ENCODE measurements around the gene RHBDD1.

Gene RHBDD1

DNA sequence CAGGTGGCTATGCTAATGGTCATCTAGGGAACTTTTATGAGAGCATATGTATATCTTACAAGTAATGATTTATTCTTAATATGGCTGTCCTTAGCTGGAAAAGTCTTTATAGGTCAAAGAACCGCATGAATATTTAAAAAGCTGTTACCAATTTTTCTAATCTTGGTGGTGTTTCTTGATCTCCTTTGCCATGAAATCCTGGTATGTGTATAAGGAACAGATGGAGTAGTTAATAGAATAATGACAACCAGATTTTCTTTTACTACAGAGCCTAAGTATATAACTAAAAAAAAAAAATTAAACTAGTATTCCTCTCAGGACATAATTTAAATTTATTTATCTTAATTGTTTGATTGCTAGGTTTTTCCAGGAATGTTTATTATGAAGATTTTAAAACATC, 74.5 kb downstream of the RHBDD1 start:
- H3K27ac ChIP-seq (ENCODE audit: low read length), result no peak overlapping the region
- no peak overlapping the region for H3K4me3 ChIP-seq (ENCODE audit: low read length)
- no peaks in the 10 kb centered on the region for H3K9me3 ChIP-seq (ENCODE audit: control insufficient read depth, insufficient read depth, low read length)
- WGBS (ENCODE audit: insufficient coverage, insufficient read length), result no CpG with 5 or more reads among the region's 1 CpG
- no peak for DNase-seq (ENCODE audit: low read depth, low spot score)
- no peaks in the 10 kb centered on the region for H3K36me3 ChIP-seq (ENCODE audit: control insufficient read depth, insufficient read depth, low read length)
- no peaks in the 10 kb centered on the region for H3K27me3 ChIP-seq (ENCODE audit: control insufficient read depth, insufficient read depth, low read length)
- H3K4me1 ChIP-seq (ENCODE audit: control insufficient read depth, insufficient read depth, low read length), result no peaks in the 10 kb centered on the region

- no CpG with 5 or more reads among the region's 3 CpGs for WGBS (ENCODE audit: insufficient coverage, insufficient read length)
- Histone ChIP-seq H3K4me3 (ENCODE audit: low read length) (no peak overlapping the region), H3K9me3 (ENCODE audit: control insufficient read depth, insufficient read depth, low read length) (no peaks in the 10 kb centered on the region), H3K27me3 (ENCODE audit: control insufficient read depth, insufficient read depth, low read length) (no peaks in the 10 kb centered on the region), H3K36me3 (ENCODE audit: control insufficient read depth, insufficient read depth, low read length) (no peaks in the 10 kb centered on the region), H3K4me1 (ENCODE audit: control insufficient read depth, insufficient read depth, low read length) (no peaks in the 10 kb centered on the region), H3K27ac (ENCODE audit: low read length) (no peak overlapping the region)
- DNase-seq (ENCODE audit: low read depth, low spot score), result no peak
Observed at GRCh38 chr2:226911932-226912331, 76.1 kb downstream of the RHBDD1 start.

DNA sequence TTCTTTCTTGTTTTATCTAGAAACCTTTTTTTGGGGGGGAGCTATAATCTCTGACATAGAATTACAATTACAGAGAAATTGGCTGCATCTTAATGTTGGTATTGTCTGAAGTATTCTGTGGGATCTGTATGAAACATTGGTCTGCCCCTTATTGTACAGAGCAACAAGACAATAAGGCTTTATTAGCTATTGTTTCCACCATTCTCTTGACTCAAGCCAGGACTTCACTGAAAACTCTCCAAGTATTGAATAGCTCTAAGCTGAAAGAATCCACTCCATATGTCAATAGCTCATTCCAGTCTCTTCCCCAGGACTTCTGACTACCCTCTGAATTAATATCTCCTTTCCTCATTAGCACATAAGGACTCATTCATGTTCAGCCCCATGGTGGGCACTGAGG, 77.8 kb downstream of the RHBDD1 start:
- Histone ChIP-seq H3K27ac (ENCODE audit: low read length) (no peak overlapping the region), H3K36me3 (ENCODE audit: control insufficient read depth, insufficient read depth, low read length) (no peaks in the 10 kb centered on the region), H3K4me1 (ENCODE audit: control insufficient read depth, insufficient read depth, low read length) (no peaks in the 10 kb centered on the region), H3K27me3 (ENCODE audit: control insufficient read depth, insufficient read depth, low read length) (no peaks in the 10 kb centered on the region), H3K4me3 (ENCODE audit: low read length) (no peak overlapping the region), H3K9me3 (ENCODE audit: control insufficient read depth, insufficient read depth, low read length) (no peaks in the 10 kb centered on the region)
- no peak for DNase-seq (ENCODE audit: low read depth, low spot score)

- no CpG with 5 or more reads among the region's 6 CpGs for WGBS (ENCODE audit: insufficient coverage, insufficient read length)
- H3K36me3 ChIP-seq (ENCODE audit: control insufficient read depth, insufficient read depth, low read length), result no peaks in the 10 kb centered on the region
- no peaks in the 10 kb centered on the region for H3K4me1 ChIP-seq (ENCODE audit: control insufficient read depth, insufficient read depth, low read length)
- H3K27ac ChIP-seq (ENCODE audit: low read length), result no peak overlapping the region
- H3K9me3 ChIP-seq (ENCODE audit: control insufficient read depth, insufficient read depth, low read length), result no peaks in the 10 kb centered on the region
- DNase-seq (ENCODE audit: low read depth, low spot score), result no peak
- no peaks in the 10 kb centered on the region for H3K27me3 ChIP-seq (ENCODE audit: control insufficient read depth, insufficient read depth, low read length)
- H3K4me3 ChIP-seq (ENCODE audit: low read length), result no peak overlapping the region
Observed at GRCh38 chr2:226915846-226916360, 80.0 kb downstream of the RHBDD1 start.

- Histone ChIP-seq H3K27ac (ENCODE audit: low read length) (no peak overlapping the region), H3K36me3 (ENCODE audit: control insufficient read depth, insufficient read depth, low read length) (no peaks in the 10 kb centered on the region), H3K4me3 (ENCODE audit: low read length) (no peak overlapping the region), H3K9me3 (ENCODE audit: control insufficient read depth, insufficient read depth, low read length) (no peaks in the 10 kb centered on the region), H3K4me1 (ENCODE audit: control insufficient read depth, insufficient read depth, low read length) (no peaks in the 10 kb centered on the region), H3K27me3 (ENCODE audit: control insufficient read depth, insufficient read depth, low read length) (no peaks in the 10 kb centered on the region)
- no peak for DNase-seq (ENCODE audit: low read depth, low spot score)
- whole genome bisulfite sequencing (ENCODE audit: insufficient coverage, insufficient read length), result no CpG with 5 or more reads among the region's 1 CpG
Observed at GRCh38 chr2:226916669-226917068, 80.8 kb downstream of the RHBDD1 start.

GRCh38 chr2:226932443-226932842, 96.6 kb downstream of the RHBDD1 start:
- Histone ChIP-seq H3K27ac (ENCODE audit: low read length) (no peak overlapping the region), H3K4me1 (ENCODE audit: control insufficient read depth, insufficient read depth, low read length) (no peaks in the 10 kb centered on the region), H3K9me3 (ENCODE audit: control insufficient read depth, insufficient read depth, low read length) (no peaks in the 10 kb centered on the region), H3K27me3 (ENCODE audit: control insufficient read depth, insufficient read depth, low read length) (no peaks in the 10 kb centered on the region), H3K4me3 (ENCODE audit: low read length) (no peak overlapping the region), H3K36me3 (ENCODE audit: control insufficient read depth, insufficient read depth, low read length) (no peaks in the 10 kb centered on the region)
- DNase-seq (ENCODE audit: low read depth, low spot score), result no peak
- WGBS (ENCODE audit: insufficient coverage, insufficient read length), result no CpG with 5 or more reads among the region's 5 CpGs

DNA sequence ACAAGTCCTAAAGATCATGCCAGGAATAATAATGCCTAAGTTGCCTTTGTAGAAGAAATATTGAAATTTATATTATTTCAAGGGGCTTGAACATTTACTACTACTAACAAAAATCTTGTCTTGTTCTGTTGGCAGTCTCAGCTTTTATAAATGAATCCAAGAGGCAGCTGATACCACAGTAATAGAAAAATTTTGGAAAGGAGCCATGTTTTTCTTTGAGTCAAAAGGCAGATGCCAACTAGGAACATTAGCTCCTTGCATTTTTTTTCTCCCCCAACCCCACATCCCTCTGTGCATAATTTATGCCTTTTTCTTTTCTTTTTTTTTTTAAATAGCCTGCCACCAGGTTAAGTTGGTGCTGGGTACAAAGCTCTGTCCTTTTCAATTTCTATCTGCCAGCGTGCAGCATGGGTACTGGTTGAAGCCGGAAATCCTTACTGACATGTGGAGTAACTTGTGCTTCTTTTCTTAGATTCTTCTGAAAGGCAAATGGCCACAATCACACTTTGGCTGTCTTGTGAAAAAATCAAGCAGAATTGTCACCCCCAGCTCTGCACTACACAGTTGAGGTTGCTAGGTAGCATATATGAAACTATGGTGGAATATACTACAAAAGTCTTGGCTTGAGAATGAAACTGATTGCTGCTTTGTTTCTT, 98.8 kb downstream of the RHBDD1 start:
- no peaks in the 10 kb centered on the region for H3K4me1 ChIP-seq (ENCODE audit: control insufficient read depth, insufficient read depth, low read length)
- no peaks in the 10 kb centered on the region for H3K27me3 ChIP-seq (ENCODE audit: control insufficient read depth, insufficient read depth, low read length)
- no peak for DNase-seq (ENCODE audit: low read depth, low spot score)
- no peaks in the 10 kb centered on the region for H3K36me3 ChIP-seq (ENCODE audit: control insufficient read depth, insufficient read depth, low read length)
- no peak overlapping the region for H3K27ac ChIP-seq (ENCODE audit: low read length)
- H3K9me3 ChIP-seq (ENCODE audit: control insufficient read depth, insufficient read depth, low read length), result no peaks in the 10 kb centered on the region
- no peak overlapping the region for H3K4me3 ChIP-seq (ENCODE audit: low read length)
- WGBS (ENCODE audit: insufficient coverage, insufficient read length), result no CpG with 5 or more reads among the region's 2 CpGs

- Histone ChIP-seq H3K27me3 (ENCODE audit: control insufficient read depth, insufficient read depth, low read length) (no peaks in the 10 kb centered on the region), H3K27ac (ENCODE audit: low read length) (no peak overlapping the region), H3K36me3 (ENCODE audit: control insufficient read depth, insufficient read depth, low read length) (no peaks in the 10 kb centered on the region), H3K4me3 (ENCODE audit: low read length) (no peak overlapping the region), H3K4me1 (ENCODE audit: control insufficient read depth, insufficient read depth, low read length) (no peaks in the 10 kb centered on the region), H3K9me3 (ENCODE audit: control insufficient read depth, insufficient read depth, low read length) (no peaks in the 10 kb centered on the region)
- WGBS (ENCODE audit: insufficient coverage, insufficient read length), result no CpG with 5 or more reads among the region's 9 CpGs
- no peak for DNase-seq (ENCODE audit: low read depth, low spot score)
Observed at GRCh38 chr2:226943862-226944620, 108.2 kb downstream of the RHBDD1 start.

DNA sequence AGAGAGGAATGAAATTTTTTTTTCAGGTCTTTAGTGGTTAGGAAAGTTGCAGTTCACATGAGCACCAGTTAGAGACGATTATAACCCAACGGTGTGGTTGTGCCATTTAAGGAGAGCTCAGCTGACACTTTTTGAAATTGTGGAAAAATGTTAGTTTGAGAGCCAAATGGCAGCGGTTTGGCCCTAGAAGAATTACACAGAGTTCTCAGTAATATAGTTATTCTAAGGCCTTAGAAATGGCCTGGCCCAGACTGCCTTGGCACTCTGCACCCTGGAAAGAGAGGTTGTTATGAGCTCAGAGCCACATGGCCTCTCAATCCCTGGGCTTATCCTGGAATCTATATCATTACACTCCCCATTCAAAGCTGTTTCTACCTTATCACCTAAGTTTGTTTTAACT, 117.4 kb downstream of the RHBDD1 start:
- no CpG with 5 or more reads among the region's 3 CpGs for WGBS (ENCODE audit: insufficient coverage, insufficient read length)
- Histone ChIP-seq H3K9me3 (ENCODE audit: control insufficient read depth, insufficient read depth, low read length) (no peaks in the 10 kb centered on the region), H3K36me3 (ENCODE audit: control insufficient read depth, insufficient read depth, low read length) (no peaks in the 10 kb centered on the region), H3K27me3 (ENCODE audit: control insufficient read depth, insufficient read depth, low read length) (no peaks in the 10 kb centered on the region), H3K27ac (ENCODE audit: low read length) (no peak overlapping the region), H3K4me3 (ENCODE audit: low read length) (no peak overlapping the region), H3K4me1 (ENCODE audit: control insufficient read depth, insufficient read depth, low read length) (no peaks in the 10 kb centered on the region)
- no peak for DNase-seq (ENCODE audit: low read depth, low spot score)

DNA sequence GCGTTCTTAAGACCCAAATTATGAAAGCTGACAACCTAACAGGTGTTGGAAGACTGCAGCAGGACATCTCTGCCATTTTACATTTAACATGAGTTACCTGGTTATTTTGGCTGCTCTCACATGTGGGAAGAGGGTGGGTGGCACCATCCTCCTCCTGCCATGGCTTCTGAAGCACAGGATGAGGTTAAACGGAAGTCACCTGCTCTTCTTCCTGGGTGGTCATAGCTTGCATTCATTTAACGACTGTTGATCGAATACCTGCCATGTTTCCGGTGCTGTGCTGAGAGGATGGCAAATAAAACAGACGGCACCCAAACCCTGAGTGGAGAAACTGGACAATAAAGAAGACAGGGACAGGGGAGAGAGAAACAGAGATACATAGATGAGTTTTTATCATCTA, 118.0 kb downstream of the RHBDD1 start:
- Histone ChIP-seq H3K4me1 (ENCODE audit: control insufficient read depth, insufficient read depth, low read length) (no peaks in the 10 kb centered on the region), H3K27me3 (ENCODE audit: control insufficient read depth, insufficient read depth, low read length) (no peaks in the 10 kb centered on the region), H3K9me3 (ENCODE audit: control insufficient read depth, insufficient read depth, low read length) (no peaks in the 10 kb centered on the region), H3K36me3 (ENCODE audit: control insufficient read depth, insufficient read depth, low read length) (no peaks in the 10 kb centered on the region), H3K27ac (ENCODE audit: low read length) (no peak overlapping the region), H3K4me3 (ENCODE audit: low read length) (no peak overlapping the region)
- DNase-seq (ENCODE audit: low read depth, low spot score), result no peak
- no CpG with 5 or more reads among the region's 6 CpGs for WGBS (ENCODE audit: insufficient coverage, insufficient read length)

- H3K4me3 ChIP-seq (ENCODE audit: low read length), result no peak overlapping the region
- H3K4me1 ChIP-seq (ENCODE audit: control insufficient read depth, insufficient read depth, low read length), result no peaks in the 10 kb centered on the region
- no peak overlapping the region for H3K27ac ChIP-seq (ENCODE audit: low read length)
- no peaks in the 10 kb centered on the region for H3K9me3 ChIP-seq (ENCODE audit: control insufficient read depth, insufficient read depth, low read length)
- no CpG with 5 or more reads among the region's 1 CpG for WGBS (ENCODE audit: insufficient coverage, insufficient read length)
- DNase-seq (ENCODE audit: low read depth, low spot score), result no peak
- H3K27me3 ChIP-seq (ENCODE audit: control insufficient read depth, insufficient read depth, low read length), result no peaks in the 10 kb centered on the region
- no peaks in the 10 kb centered on the region for H3K36me3 ChIP-seq (ENCODE audit: control insufficient read depth, insufficient read depth, low read length)
Observed at GRCh38 chr2:226956659-226957058, 120.8 kb downstream of the RHBDD1 start.

Measured in iPS DF 6.9 (cell line).